Astrocyte (in vitro differentiated cells and primary cell): ENCODE data around the gene ARHGEF10L.

Experiments
- EZH2 ChIP-seq: IDR thresholded peaks from 2 replicates; pipeline ENCODE4 v1.6.1; 2012; ENCODE audit warnings: mild to moderate bottlenecking, low read length, inconsistent platforms; ENCODE audit not compliant: insufficient read depth
- TF ChIP-seq, protein P1 (sequence below): IDR thresholded peaks from 2 replicates; pipeline ENCODE4 v1.5.1; 2011; ENCODE audit warnings: low read depth, mild to moderate bottlenecking, inconsistent platforms, low read length, moderate library complexity; ENCODE audit not compliant: insufficient read depth

DNA sequence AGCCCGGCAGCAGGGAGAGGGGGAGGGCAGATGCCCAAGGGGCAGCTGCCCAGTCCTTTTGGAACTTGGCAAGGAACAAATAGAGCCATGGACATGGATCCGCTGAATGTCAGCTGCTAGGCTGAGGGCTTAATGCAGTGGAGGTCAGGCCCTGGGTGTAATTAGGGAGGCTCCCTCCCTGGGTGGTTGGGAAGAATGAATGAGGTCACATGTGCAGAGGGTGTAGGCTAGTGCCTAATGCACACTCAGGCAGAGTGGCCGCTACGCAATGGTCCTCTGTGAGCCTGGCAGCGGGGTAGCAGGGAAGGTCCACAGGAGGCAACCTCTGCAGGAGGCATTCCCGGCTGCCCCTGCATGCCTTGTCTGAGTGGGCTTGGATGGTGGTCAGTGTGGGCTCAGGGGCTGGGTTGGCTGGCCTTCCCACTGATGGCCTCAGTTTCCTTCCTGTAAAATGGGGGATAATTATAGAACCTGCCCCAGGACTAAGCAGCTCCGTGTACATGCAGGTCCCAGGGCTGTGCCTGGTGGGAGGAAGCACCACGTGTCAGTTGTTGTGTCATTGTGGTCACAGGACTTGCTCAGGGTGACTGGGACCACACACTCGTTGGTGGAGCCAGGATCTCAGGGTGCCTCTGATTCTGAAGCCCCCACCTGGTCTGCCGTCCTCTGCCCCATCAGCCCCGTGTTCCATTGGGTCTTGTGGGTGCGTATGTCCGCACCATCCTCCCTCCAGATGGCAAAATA, 134.0 kb downstream of the ARHGEF10L start:
- TF ChIP-seq, protein P1, sequence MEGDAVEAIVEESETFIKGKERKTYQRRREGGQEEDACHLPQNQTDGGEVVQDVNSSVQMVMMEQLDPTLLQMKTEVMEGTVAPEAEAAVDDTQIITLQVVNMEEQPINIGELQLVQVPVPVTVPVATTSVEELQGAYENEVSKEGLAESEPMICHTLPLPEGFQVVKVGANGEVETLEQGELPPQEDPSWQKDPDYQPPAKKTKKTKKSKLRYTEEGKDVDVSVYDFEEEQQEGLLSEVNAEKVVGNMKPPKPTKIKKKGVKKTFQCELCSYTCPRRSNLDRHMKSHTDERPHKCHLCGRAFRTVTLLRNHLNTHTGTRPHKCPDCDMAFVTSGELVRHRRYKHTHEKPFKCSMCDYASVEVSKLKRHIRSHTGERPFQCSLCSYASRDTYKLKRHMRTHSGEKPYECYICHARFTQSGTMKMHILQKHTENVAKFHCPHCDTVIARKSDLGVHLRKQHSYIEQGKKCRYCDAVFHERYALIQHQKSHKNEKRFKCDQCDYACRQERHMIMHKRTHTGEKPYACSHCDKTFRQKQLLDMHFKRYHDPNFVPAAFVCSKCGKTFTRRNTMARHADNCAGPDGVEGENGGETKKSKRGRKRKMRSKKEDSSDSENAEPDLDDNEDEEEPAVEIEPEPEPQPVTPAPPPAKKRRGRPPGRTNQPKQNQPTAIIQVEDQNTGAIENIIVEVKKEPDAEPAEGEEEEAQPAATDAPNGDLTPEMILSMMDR = no peak
- no peak for TF ChIP-seq EZH2
